ENCODE measurements around the gene DGKE.

- no peak for TF ChIP-seq CTCF (IDR thresholded peaks at IDR 0.05; ENCODE audit: insufficient read depth, low read length, poor library complexity, severe bottlenecking)
- no peak for TF ChIP-seq EZH2phosphoT487 (conservative IDR thresholded peaks at IDR 0.05; ENCODE audit: low read length)
Observed at GRCh38 chr17:56896968-56897359, 63.0 kb downstream of the DGKE start.
